IPS DF 6.9 (cell line): Measurements from ENCODE around the gene MLPH.

ENCODE experiments used
- DNase-seq: peaks from one replicate; pipeline ENCODE4 v3.0.0-alpha.2; 2013; ENCODE audit warnings: low read depth, low spot score
- H3K27ac ChIP-seq: one replicate; pipeline ENCODE4 v1.5.1; 2013; ENCODE audit warnings: low read length, control low read depth
- H3K27me3 ChIP-seq: 2 replicates; pipeline ENCODE4 v1.6.1; 2013; ENCODE audit warnings: mild to moderate bottlenecking, low read length; ENCODE audit not compliant: control insufficient read depth, insufficient read depth
- H3K36me3 ChIP-seq: 2 replicates; pipeline ENCODE4 v1.6.1; 2013; ENCODE audit warnings: low read length; ENCODE audit not compliant: control insufficient read depth, insufficient read depth
- H3K4me1 ChIP-seq: 2 replicates; pipeline ENCODE4 v1.6.1; 2013; ENCODE audit warnings: low read length; ENCODE audit not compliant: control insufficient read depth, insufficient read depth
- H3K4me3 ChIP-seq: 2 replicates; pipeline ENCODE4 v1.5.1; 2013; ENCODE audit warnings: mild to moderate bottlenecking, low read length
- H3K9me3 ChIP-seq: 2 replicates; pipeline ENCODE4 v1.6.1; 2013; ENCODE audit warnings: low read length, inconsistent platforms; ENCODE audit not compliant: control insufficient read depth, insufficient read depth
- WGBS: extraction: QIAGEN DNeasy Blood & Tissue Kit; methylation state at CpG from one replicate; pipeline ENCODE4 v1.1.7; 2013; ENCODE audit warnings: mixed read lengths, missing lambda C conversion rate; ENCODE audit not compliant: insufficient read length, insufficient coverage; 5-methylcytosine and 5-hydroxymethylcytosine counted together

MLPH gene

GRCh38 chr2:237510502-237511217 lies 23.6 kb downstream of the MLPH start:
- DNase-seq = no peak
- Histone ChIP-seq H3K4me3 (no peak overlapping the region), H3K27ac (no peak overlapping the region), H3K27me3 (no peaks in the 10 kb centered on the region), H3K36me3 (no peaks in the 10 kb centered on the region), H3K4me1 (no peaks in the 10 kb centered on the region), H3K9me3 (no peaks in the 10 kb centered on the region)
- WGBS = no CpG with 5 or more reads among the region's 21 CpGs

- no peaks in the 10 kb centered on the region for H3K36me3 ChIP-seq
- no peaks in the 10 kb centered on the region for H3K27me3 ChIP-seq
- WGBS = no CpG with 5 or more reads among the region's 1 CpG
- no peak overlapping the region for H3K4me3 ChIP-seq
- DNase-seq = no peak
- H3K27ac ChIP-seq = no peak overlapping the region
- H3K9me3 ChIP-seq = no peaks in the 10 kb centered on the region
- no peaks in the 10 kb centered on the region for H3K4me1 ChIP-seq
These were observed 24.4 kb downstream of the MLPH start for GRCh38 chr2:237511433-237511832.

DNA sequence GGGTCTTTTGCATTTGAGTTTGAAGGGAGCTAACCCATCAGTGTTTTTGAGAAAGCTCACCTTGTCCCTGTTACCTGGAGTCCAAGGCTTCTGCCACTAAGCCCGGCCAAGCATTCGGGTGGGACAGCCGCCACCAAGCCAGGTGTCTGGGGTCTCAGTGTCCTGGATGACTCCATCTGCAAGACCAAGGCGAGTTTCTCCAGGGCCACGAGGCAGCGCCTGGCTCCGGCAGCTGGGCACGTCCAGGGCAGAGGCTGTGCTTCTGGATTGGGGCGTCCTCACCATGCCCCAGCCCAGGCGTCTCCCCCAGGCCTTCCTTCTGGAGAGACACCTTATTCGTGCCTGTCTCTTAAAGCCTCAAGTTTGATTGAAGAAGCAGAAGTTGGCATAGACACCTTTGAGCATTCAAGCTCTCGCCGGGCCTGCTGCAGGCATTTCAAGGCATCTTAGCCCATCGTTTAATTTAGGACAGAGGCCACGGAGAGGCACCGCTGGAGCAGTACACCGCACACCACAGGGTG lies 24.9 kb downstream of the MLPH start:
- H3K4me3 ChIP-seq = no peak overlapping the region
- WGBS = no CpG with 5 or more reads among the region's 17 CpGs
- DNase-seq = no peak
- H3K9me3 ChIP-seq = no peaks in the 10 kb centered on the region
- no peaks in the 10 kb centered on the region for H3K4me1 ChIP-seq
- no peak overlapping the region for H3K27ac ChIP-seq
- H3K36me3 ChIP-seq = no peaks in the 10 kb centered on the region
- H3K27me3 ChIP-seq = no peaks in the 10 kb centered on the region

GRCh38 chr2:237512774-237513466 lies 25.9 kb downstream of the MLPH start:
- H3K9me3 ChIP-seq = no peaks in the 10 kb centered on the region
- no CpG with 5 or more reads among the region's 14 CpGs for WGBS
- no peaks in the 10 kb centered on the region for H3K27me3 ChIP-seq
- H3K4me3 ChIP-seq = no peak overlapping the region
- no peak overlapping the region for H3K27ac ChIP-seq
- H3K4me1 ChIP-seq = no peaks in the 10 kb centered on the region
- no peaks in the 10 kb centered on the region for H3K36me3 ChIP-seq
- DNase-seq = peak; percentile 82

GRCh38 chr2:237513693-237514092 lies 26.6 kb downstream of the MLPH start:
- WGBS = no CpG with 5 or more reads among the region's 9 CpGs
- H3K27me3 ChIP-seq = no peaks in the 10 kb centered on the region

GRCh38 chr2:237514474-237515130 lies 27.6 kb downstream of the MLPH start:
- no CpG with 5 or more reads among the region's 6 CpGs for WGBS
- no peak overlapping the region for H3K27ac ChIP-seq

More at GRCh38 chr2:237513693-237514092, 26.6 kb downstream of the MLPH start:
- DNase-seq = no peak
- Histone ChIP-seq H3K9me3 (no peaks in the 10 kb centered on the region), H3K36me3 (no peaks in the 10 kb centered on the region), H3K27ac (no peak overlapping the region), H3K4me3 (no peak overlapping the region), H3K4me1 (no peaks in the 10 kb centered on the region)

DNA sequence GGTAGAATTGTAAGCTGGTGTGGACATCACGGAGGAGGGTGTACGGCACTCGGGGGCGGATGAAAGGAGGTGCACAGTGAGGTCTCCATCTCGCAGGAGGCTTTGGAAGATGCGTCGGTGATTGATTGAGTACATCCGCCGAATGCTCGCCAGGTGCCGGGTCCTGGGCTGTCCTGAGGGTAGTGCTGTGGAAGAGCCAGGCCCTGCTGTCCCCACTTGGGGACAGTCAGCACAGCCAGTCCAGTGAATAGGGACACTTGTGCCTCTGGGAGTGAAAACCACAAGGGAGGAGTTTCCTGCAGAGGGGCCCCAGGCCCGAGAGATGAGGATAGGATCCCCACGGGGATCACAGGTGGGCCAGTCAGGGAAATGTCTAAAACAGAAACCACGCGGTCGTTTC lies 28.1 kb downstream of the MLPH start:
- Histone ChIP-seq H3K27me3 (no peaks in the 10 kb centered on the region), H3K4me3 (no peak overlapping the region), H3K27ac (no peak overlapping the region), H3K9me3 (no peaks in the 10 kb centered on the region), H3K36me3 (no peaks in the 10 kb centered on the region), H3K4me1 (no peaks in the 10 kb centered on the region)
- WGBS = no CpG with 5 or more reads among the region's 16 CpGs
- DNase-seq = no peak

More at GRCh38 chr2:237514474-237515130, 27.6 kb downstream of the MLPH start:
- DNase-seq = no peak
- Histone ChIP-seq H3K36me3 (no peaks in the 10 kb centered on the region), H3K4me1 (no peaks in the 10 kb centered on the region), H3K4me3 (no peak overlapping the region), H3K9me3 (no peaks in the 10 kb centered on the region), H3K27me3 (no peaks in the 10 kb centered on the region)

GRCh38 chr2:237515621-237516275 lies 28.7 kb downstream of the MLPH start:
- Histone ChIP-seq H3K9me3 (no peaks in the 10 kb centered on the region), H3K36me3 (no peaks in the 10 kb centered on the region), H3K4me3 (no peak overlapping the region), H3K4me1 (no peaks in the 10 kb centered on the region), H3K27ac (no peak overlapping the region), H3K27me3 (no peaks in the 10 kb centered on the region)
- no peak for DNase-seq
- WGBS = no CpG with 5 or more reads among the region's 6 CpGs

DNA sequence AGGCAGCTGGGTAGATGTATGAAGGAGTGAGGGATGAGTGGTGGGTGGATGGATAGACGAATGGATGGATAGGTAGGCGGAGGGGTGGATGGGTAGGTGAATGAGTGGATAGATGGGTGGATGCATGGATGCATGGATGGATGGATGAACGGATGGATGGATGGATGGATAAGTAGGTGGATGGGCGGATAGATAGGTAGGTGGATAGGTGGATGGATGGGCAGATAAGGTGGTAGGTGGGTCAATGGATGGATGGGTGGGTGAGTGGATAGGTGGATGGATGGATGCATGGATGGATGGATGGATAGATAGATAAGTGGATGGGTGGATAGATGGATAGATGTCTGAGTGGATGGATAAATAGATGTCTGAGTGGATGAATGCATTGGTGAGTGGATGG lies 30.1 kb downstream of the MLPH start:
- Histone ChIP-seq H3K36me3 (no peaks in the 10 kb centered on the region), H3K4me1 (no peaks in the 10 kb centered on the region), H3K4me3 (no peak overlapping the region), H3K27me3 (no peaks in the 10 kb centered on the region), H3K27ac (no peak overlapping the region), H3K9me3 (no peaks in the 10 kb centered on the region)
- 100% methylated on average over 1 of the region's 4 CpGs for WGBS
- no peak for DNase-seq

DNA sequence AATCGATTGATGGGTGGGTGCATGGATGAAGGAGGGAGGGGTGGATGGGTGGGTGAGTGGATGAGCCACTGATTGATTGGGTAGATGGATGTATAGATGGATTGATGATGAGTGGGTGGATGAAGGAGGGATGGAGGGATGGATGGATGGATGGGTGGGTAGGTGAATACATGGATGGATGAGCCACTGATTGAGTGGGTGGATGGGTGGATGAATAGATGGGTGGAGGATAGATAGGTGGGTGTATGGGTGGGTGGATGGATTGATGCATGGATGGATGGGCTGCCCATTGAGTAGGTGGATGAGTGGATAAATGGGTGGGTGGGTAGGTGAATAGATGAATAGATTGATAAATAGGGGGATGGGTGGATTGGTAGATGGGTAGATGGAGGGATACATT lies 30.9 kb downstream of the MLPH start:
- WGBS = 100% methylated on average over 1 of the region's 1 CpG
- Histone ChIP-seq H3K36me3 (no peaks in the 10 kb centered on the region), H3K4me3 (no peak overlapping the region), H3K9me3 (no peaks in the 10 kb centered on the region), H3K27me3 (no peaks in the 10 kb centered on the region), H3K27ac (no peak overlapping the region), H3K4me1 (no peaks in the 10 kb centered on the region)
- DNase-seq = no peak
